Mucosa of stomach (tissue), 1 donor: ENCODE results near the gene KRTAP5-5.
"Not testable (repeated sequence)": the region's sequence is repeated elsewhere in the genome, so short reads cannot be mapped to it uniquely, and the experiment has no call there.

Experiments used
- H3K27me3 ChIP-seq: one replicate; pipeline ENCODE4 v1.7.0; 2013; ENCODE audit warnings: mild to moderate bottlenecking, low read length; ENCODE audit not compliant: control insufficient read depth, insufficient read depth
- H3K36me3 ChIP-seq: one replicate; pipeline ENCODE4 v1.7.0; 2013; ENCODE audit warnings: low read length; ENCODE audit not compliant: control insufficient read depth, insufficient read depth
- H3K4me1 ChIP-seq: one replicate; pipeline ENCODE4 v1.7.0; 2013; ENCODE audit warnings: mild to moderate bottlenecking, low read length; ENCODE audit not compliant: control insufficient read depth, insufficient read depth
- H3K4me3 ChIP-seq: one replicate; pipeline ENCODE4 v1.7.0; 2013; ENCODE audit warnings: low read length
- H3K9ac ChIP-seq: one replicate; pipeline ENCODE4 v1.7.0; 2013; ENCODE audit warnings: mild to moderate bottlenecking, low read length, moderate library complexity
- H3K9me3 ChIP-seq: one replicate; pipeline ENCODE4 v1.7.0; 2013; ENCODE audit warnings: mild to moderate bottlenecking, low read length, moderate library complexity; ENCODE audit not compliant: control insufficient read depth
- donor health status: Pancreatic carcinoma.

KRTAP5-5 gene

GRCh38 chr11:1638344-1638743 is 8.8 kb downstream of the KRTAP5-5 start:
- H3K9me3 ChIP-seq, result no peaks in the 10 kb centered on the region
- H3K4me1 ChIP-seq, result peaks cover 11% of the 10 kb centered on the region
- H3K4me3 ChIP-seq, result no peak overlapping the region
- H3K9ac ChIP-seq, result no peak overlapping the region
- H3K36me3 ChIP-seq, result no peaks in the 10 kb centered on the region
- H3K27me3 ChIP-seq, result peaks cover 22% of the 10 kb centered on the region

- Histone ChIP-seq H3K4me1 (peaks cover 11% of the 10 kb centered on the region), H3K9me3 (no peaks in the 10 kb centered on the region), H3K27me3 (peaks cover 22% of the 10 kb centered on the region), H3K9ac (no peak overlapping the region), H3K4me3 (no peak overlapping the region), H3K36me3 (no peaks in the 10 kb centered on the region)
Observed at GRCh38 chr11:1639102-1639620, 9.6 kb downstream of the KRTAP5-5 start.

GRCh38 chr11:1639666-1640065 is 10.1 kb downstream of the KRTAP5-5 start:
- H3K9ac ChIP-seq, result no peak overlapping the region
- peaks cover 11% of the 10 kb centered on the region for H3K4me1 ChIP-seq
- no peak overlapping the region for H3K4me3 ChIP-seq
- H3K9me3 ChIP-seq, result no peaks in the 10 kb centered on the region
- H3K36me3 ChIP-seq, result no peaks in the 10 kb centered on the region
- H3K27me3 ChIP-seq, result peaks cover 22% of the 10 kb centered on the region

GRCh38 chr11:1640076-1640946 is 10.7 kb downstream of the KRTAP5-5 start:
- no peak overlapping the region for H3K4me3 ChIP-seq
- no peaks in the 10 kb centered on the region for H3K36me3 ChIP-seq
- H3K9me3 ChIP-seq, result no peaks in the 10 kb centered on the region
- H3K4me1 ChIP-seq, result peaks cover 11% of the 10 kb centered on the region
- H3K9ac ChIP-seq, result no peak overlapping the region
- H3K27me3 ChIP-seq, result peaks cover 22% of the 10 kb centered on the region

- no peaks in the 10 kb centered on the region for H3K36me3 ChIP-seq
- peaks cover 22% of the 10 kb centered on the region for H3K27me3 ChIP-seq
- no peaks in the 10 kb centered on the region for H3K9me3 ChIP-seq
- H3K4me3 ChIP-seq, result no peak overlapping the region
- H3K9ac ChIP-seq, result no peak overlapping the region
- peaks cover 11% of the 10 kb centered on the region for H3K4me1 ChIP-seq
Observed at GRCh38 chr11:1641096-1641495, 11.5 kb downstream of the KRTAP5-5 start.

- no peak overlapping the region for H3K4me3 ChIP-seq
- peaks cover 22% of the 10 kb centered on the region for H3K27me3 ChIP-seq
- H3K36me3 ChIP-seq, result no peaks in the 10 kb centered on the region
- no peaks in the 10 kb centered on the region for H3K9me3 ChIP-seq
- H3K4me1 ChIP-seq, result peaks cover 11% of the 10 kb centered on the region
- no peak overlapping the region for H3K9ac ChIP-seq
Observed at GRCh38 chr11:1642288-1643145, 12.9 kb downstream of the KRTAP5-5 start.

- peaks cover 11% of the 10 kb centered on the region for H3K4me1 ChIP-seq
- H3K9me3 ChIP-seq, result no peaks in the 10 kb centered on the region
- H3K27me3 ChIP-seq, result peaks cover 22% of the 10 kb centered on the region
- H3K4me3 ChIP-seq, result no peak overlapping the region
- H3K36me3 ChIP-seq, result no peaks in the 10 kb centered on the region
- H3K9ac ChIP-seq, result no peak overlapping the region
Observed at GRCh38 chr11:1643146-1643690, 13.6 kb downstream of the KRTAP5-5 start.

GRCh38 chr11:1644601-1645356 is 15.2 kb downstream of the KRTAP5-5 start:
- H3K36me3 ChIP-seq, result no peaks in the 10 kb centered on the region
- H3K9ac ChIP-seq, result no peak overlapping the region
- no peaks in the 10 kb centered on the region for H3K9me3 ChIP-seq
- no peaks in the 10 kb centered on the region for H3K4me1 ChIP-seq
- no peak overlapping the region for H3K4me3 ChIP-seq
- H3K27me3 ChIP-seq, result peaks cover 14% of the 10 kb centered on the region

GRCh38 chr11:1645357-1645821 is 15.8 kb downstream of the KRTAP5-5 start:
- Histone ChIP-seq H3K9ac (no peak overlapping the region), H3K36me3 (no peaks in the 10 kb centered on the region), H3K4me1 (no peaks in the 10 kb centered on the region), H3K4me3 (no peak overlapping the region), H3K27me3 (peaks cover 8% of the 10 kb centered on the region), H3K9me3 (no peaks in the 10 kb centered on the region)

- H3K4me3 ChIP-seq, H3K36me3 ChIP-seq, H3K9ac ChIP-seq, H3K4me1 ChIP-seq, H3K27me3 ChIP-seq, H3K9me3 ChIP-seq: not testable (repeated sequence)
Observed at GRCh38 chr11:1646540-1646939, 17.0 kb downstream of the KRTAP5-5 start.

GRCh38 chr11:1647901-1648652 is 18.5 kb downstream of the KRTAP5-5 start:
- no peaks in the 10 kb centered on the region for H3K4me1 ChIP-seq
- no peak overlapping the region for H3K4me3 ChIP-seq
- no peak overlapping the region for H3K9ac ChIP-seq
- H3K9me3 ChIP-seq, result no peaks in the 10 kb centered on the region
- peaks cover 3% of the 10 kb centered on the region for H3K27me3 ChIP-seq
- no peaks in the 10 kb centered on the region for H3K36me3 ChIP-seq
